MM.1S (cell line): ENCODE data around the gene CHRFAM7A.
"Not testable (repeated sequence)": the region's sequence is repeated elsewhere in the genome, so short reads cannot be mapped to it uniquely, and the experiment has no call there.

Experiments
- DNase-seq: peaks from one replicate; pipeline ENCODE4 v3.0.0-alpha.2; 2015
- H2AFZ ChIP-seq: fragments of 300-600 bp; sonication (generic); 2 replicates; pipeline ENCODE4 v1.6.0; 2016; ENCODE audit warnings: antibody characterized with exemption, low read length
- H3F3A ChIP-seq: fragments of 300-600 bp; sonication (generic); 2 replicates; pipeline ENCODE4 v1.6.1; 2016; ENCODE audit warnings: mild to moderate bottlenecking, antibody characterized with exemption, low read length, moderate library complexity, mixed read lengths; ENCODE audit not compliant: insufficient read depth
- H3K27ac ChIP-seq: fragments of 300-600 bp; sonication (generic); 2 replicates; pipeline ENCODE4 v1.5.1; 2016; ENCODE audit warnings: mild to moderate bottlenecking, low read length
- H3K27me3 ChIP-seq: fragments of 300-600 bp; sonication (generic); replicated peaks from 2 replicates; pipeline ENCODE4 v1.6.0; 2016; ENCODE audit warnings: low read length; ENCODE audit not compliant: insufficient read depth
- H3K36me3 ChIP-seq: fragments of 300-600 bp; sonication (generic); replicated peaks from 2 replicates; pipeline ENCODE4 v1.6.1; 2016; ENCODE audit warnings: mild to moderate bottlenecking, low read length, mixed read lengths; ENCODE audit not compliant: insufficient read depth
- H3K4me1 ChIP-seq: fragments of 300-600 bp; sonication (generic); 2 replicates; pipeline ENCODE4 v1.6.1; 2016; ENCODE audit warnings: low read length, mixed read lengths
- H3K4me2 ChIP-seq: fragments of 300-600 bp; sonication (generic); 2 replicates; pipeline ENCODE4 v1.6.0; 2016; ENCODE audit warnings: low read depth, low read length
- H3K4me3 ChIP-seq: fragments of 300-600 bp; sonication (generic); 2 replicates; pipeline ENCODE4 v1.5.1; 2016; ENCODE audit warnings: low read length, mixed read lengths
- H3K79me2 ChIP-seq: fragments of 300-600 bp; sonication (generic); 2 replicates; pipeline ENCODE4 v1.6.1; 2016; ENCODE audit warnings: mixed run types, low read length, mixed read lengths
- H3K9ac ChIP-seq: fragments of 300-600 bp; sonication (generic); 2 replicates; pipeline ENCODE4 v1.6.1; 2016; ENCODE audit warnings: low read length, mixed read lengths
- H3K9me2 ChIP-seq: fragments of 300-600 bp; sonication (generic); replicated peaks from 2 replicates; pipeline ENCODE4 v1.6.1; 2016; ENCODE audit warnings: mild to moderate bottlenecking, low read length, mixed read lengths; ENCODE audit not compliant: insufficient read depth
- H3K9me3 ChIP-seq: fragments of 300-600 bp; sonication (generic); replicated peaks from 2 replicates; pipeline ENCODE4 v1.6.1; 2016; ENCODE audit warnings: mild to moderate bottlenecking, low read length, mixed read lengths; ENCODE audit not compliant: insufficient read depth
- H4K20me1 ChIP-seq: fragments of 300-600 bp; sonication (generic); 2 replicates; pipeline ENCODE4 v1.6.1; 2016; ENCODE audit warnings: mild to moderate bottlenecking, low read length, moderate library complexity, mixed read lengths; ENCODE audit not compliant: insufficient read depth

Gene CHRFAM7A

DNA sequence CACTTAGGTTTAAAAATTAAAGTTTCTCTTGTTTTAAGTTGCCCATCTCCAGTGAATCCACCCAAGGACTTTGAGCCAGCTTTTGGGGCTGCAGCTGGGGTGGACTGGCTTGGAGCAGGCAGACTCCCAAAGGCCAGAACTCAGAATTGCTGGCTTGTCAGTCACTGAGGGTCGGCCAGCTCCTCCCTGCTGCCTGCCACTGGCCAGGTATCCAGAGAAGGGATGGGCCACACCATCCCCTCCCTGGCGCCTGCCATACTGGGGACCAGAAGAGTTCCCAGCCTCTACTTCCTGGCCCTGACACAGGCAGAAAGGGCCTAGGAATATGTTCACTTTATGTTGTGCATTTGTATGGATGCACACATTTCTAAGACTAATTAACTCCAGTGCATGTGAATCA is 32.4 kb downstream of the CHRFAM7A start:
- not testable (repeated sequence) for DNase-seq, H4K20me1 ChIP-seq, H3K9me3 ChIP-seq, H3K36me3 ChIP-seq, H3K4me1 ChIP-seq, H3K4me3 ChIP-seq, H3K79me2 ChIP-seq, H3K9me2 ChIP-seq, H3K27me3 ChIP-seq, H3K9ac ChIP-seq, H3K27ac ChIP-seq, H3F3A ChIP-seq, H2AFZ ChIP-seq, H3K4me2 ChIP-seq

DNA sequence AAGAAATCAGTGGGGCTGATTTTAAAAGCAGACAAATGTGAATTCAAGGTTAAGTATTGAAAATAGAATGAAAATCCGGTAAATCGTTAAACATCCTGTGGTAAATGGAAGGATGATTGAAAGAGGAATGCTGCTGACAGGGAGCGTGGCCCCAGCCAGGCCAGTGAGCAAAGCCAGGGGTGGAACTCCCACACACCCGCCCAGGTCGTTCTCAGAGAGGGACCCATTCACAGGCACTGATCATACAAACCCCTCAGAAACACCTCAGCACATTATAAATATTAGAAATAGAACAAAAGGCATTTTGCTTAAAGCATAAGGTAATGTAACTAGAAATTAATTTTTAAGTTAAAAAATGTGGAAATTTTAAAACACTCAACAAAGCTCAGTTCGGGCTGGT is 38.3 kb downstream of the CHRFAM7A start:
- not testable (repeated sequence) for H3K4me3 ChIP-seq, H2AFZ ChIP-seq, H3K9me2 ChIP-seq, H3K9me3 ChIP-seq, DNase-seq, H3K36me3 ChIP-seq, H3K79me2 ChIP-seq, H3K9ac ChIP-seq, H3K27me3 ChIP-seq, H3K27ac ChIP-seq, H4K20me1 ChIP-seq, H3K4me2 ChIP-seq, H3F3A ChIP-seq, H3K4me1 ChIP-seq

DNA sequence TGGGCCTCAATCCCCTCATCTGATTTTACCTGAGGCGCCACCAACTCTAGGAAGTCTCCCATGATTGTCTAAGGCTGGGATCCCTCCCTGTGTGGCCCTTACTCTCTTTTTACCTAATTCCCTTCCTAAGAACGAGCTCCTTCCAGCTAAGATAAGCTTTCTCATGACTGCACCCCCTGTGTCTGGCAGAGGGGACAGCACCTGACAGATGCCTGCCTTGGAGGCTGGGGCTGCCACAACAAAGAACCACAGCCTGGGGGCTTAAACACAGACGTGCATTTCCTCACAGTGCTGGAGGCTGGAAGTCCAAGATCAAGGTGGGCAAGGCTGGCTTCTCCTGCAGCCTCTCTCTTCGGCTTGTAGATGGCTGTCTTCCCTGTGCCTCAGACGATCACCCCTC is 43.5 kb downstream of the CHRFAM7A start:
- not testable (repeated sequence) for H3K9ac ChIP-seq, DNase-seq, H3K79me2 ChIP-seq, H3K27me3 ChIP-seq, H2AFZ ChIP-seq, H3K4me1 ChIP-seq, H3K9me3 ChIP-seq, H3K4me3 ChIP-seq, H3K27ac ChIP-seq, H3K4me2 ChIP-seq, H3K9me2 ChIP-seq, H4K20me1 ChIP-seq, H3K36me3 ChIP-seq, H3F3A ChIP-seq

DNA sequence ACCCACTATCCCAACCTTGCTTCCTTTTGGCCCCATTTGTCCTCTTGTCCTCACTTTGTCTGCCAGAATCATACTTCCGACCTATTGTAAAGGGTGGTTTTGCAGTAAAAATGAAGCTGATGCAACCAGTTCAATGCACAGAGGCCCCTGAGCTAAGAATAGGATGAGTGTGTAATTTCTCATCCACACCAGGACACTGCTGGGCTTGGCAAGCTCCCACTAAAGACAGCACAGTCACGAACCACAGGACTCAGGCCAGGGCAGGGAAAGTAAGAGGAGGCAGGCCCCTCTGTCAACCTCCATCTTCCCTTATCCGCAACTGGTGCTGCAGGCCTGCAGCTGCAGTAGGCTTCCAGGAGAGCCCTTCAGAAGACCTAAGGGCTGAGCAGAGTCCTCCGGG is 56.8 kb downstream of the CHRFAM7A start:
- not testable (repeated sequence) for H3K4me1 ChIP-seq, H3K36me3 ChIP-seq, H3K9me3 ChIP-seq, H3K4me3 ChIP-seq, H3K4me2 ChIP-seq, H2AFZ ChIP-seq, H4K20me1 ChIP-seq, H3F3A ChIP-seq, H3K9me2 ChIP-seq, DNase-seq, H3K27me3 ChIP-seq, H3K79me2 ChIP-seq, H3K9ac ChIP-seq, H3K27ac ChIP-seq

DNA sequence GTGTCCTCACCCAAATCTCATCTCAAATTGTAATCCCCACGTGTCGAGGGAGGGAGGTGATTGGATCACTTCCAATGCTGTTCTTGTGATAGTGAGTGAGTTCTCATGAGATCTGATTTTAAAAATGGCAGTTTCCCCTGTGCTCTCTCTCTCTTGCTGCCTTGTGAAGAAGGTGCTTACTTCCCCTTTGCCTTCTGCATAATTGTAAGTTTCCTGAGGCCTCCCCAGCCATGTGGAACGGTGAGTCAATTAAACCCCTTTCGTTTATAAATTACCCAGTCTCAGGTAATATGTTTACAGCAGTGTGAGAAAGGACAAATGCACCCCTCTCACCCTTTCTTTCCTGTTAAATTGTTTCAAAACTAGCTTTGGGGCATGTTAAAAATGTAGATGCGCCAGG is 59.2 kb downstream of the CHRFAM7A start:
- H3K27me3 ChIP-seq, H3F3A ChIP-seq, H4K20me1 ChIP-seq, H3K9ac ChIP-seq, H3K79me2 ChIP-seq, H3K9me2 ChIP-seq, DNase-seq, H3K4me1 ChIP-seq, H3K4me3 ChIP-seq, H2AFZ ChIP-seq, H3K36me3 ChIP-seq, H3K27ac ChIP-seq, H3K4me2 ChIP-seq, H3K9me3 ChIP-seq: not testable (repeated sequence)

DNA sequence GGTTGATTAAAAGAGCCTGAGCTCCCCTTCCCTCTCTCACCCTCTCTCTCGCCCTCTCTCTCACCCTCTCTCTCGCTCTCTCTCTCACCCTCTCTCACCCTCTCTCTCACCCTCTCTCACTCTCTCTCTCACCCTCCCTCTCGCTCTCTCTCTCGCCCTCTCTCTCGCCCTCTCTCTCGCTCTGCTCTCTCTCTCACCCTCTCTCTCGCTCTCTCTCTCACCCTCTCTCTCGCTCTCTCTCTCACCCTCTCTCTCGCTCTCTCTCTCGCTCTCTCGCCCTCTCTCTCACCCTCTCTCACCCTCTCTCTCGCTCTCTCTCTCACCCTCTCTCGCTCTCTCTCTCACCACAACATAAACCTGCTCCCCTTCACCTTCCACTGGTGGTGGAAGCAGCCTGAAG is 67.2 kb downstream of the CHRFAM7A start:
- not testable (repeated sequence) for H3K4me3 ChIP-seq

DNA sequence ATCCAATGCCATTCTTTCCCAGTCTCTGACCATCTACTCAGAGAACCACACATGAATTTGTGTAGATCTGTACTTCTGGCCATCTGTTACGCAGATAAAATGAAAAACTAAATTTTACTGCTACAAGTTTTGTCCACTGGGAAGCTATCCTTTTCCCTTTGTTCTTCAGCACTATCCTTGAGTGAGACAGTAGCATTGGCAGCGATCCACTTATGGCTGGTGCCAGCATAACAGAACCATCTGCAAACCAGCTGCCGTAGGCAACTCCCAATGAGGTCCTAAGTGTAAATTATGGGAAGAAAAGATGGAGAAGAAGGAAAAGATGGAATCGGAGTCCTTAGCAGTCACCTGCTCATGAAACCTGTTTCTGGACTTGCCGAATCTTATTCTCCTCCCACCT is 72.3 kb downstream of the CHRFAM7A start:
- not testable (repeated sequence) for DNase-seq, H2AFZ ChIP-seq, H3K36me3 ChIP-seq, H3K79me2 ChIP-seq, H3K4me2 ChIP-seq, H3K4me1 ChIP-seq, H3K27me3 ChIP-seq, H4K20me1 ChIP-seq, H3K9me2 ChIP-seq, H3F3A ChIP-seq, H3K4me3 ChIP-seq, H3K9ac ChIP-seq, H3K27ac ChIP-seq, H3K9me3 ChIP-seq

More for the DNA sequence above, 67.2 kb downstream of the CHRFAM7A start:
- not testable (repeated sequence) for H3K4me2 ChIP-seq, H4K20me1 ChIP-seq, H2AFZ ChIP-seq, H3K36me3 ChIP-seq, H3K9ac ChIP-seq, H3K79me2 ChIP-seq, H3K27me3 ChIP-seq, H3F3A ChIP-seq, H3K27ac ChIP-seq, H3K4me1 ChIP-seq, H3K9me3 ChIP-seq, DNase-seq, H3K9me2 ChIP-seq

DNA sequence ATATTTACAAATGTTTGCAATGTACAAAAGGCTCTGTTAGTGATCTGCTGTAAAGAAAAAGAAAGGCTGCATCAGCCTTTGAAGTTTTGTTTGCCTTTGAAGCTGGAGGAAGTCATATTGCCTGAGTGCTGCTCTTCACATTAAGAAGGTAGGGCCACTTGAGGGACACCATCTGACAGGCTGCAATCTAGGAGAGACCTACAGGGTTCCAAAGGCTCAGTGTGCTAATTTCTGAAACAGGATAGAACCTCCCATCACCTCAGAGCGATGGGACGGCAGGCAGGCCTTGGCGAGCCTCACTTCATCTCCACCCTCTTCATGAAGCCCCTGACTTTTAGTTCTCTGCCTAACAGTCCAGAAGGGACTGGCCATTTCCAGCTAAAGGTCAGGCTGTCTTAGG is 77.6 kb downstream of the CHRFAM7A start:
- H3K4me2 ChIP-seq, H3K27me3 ChIP-seq, H3K36me3 ChIP-seq, H3K27ac ChIP-seq, H3K9me2 ChIP-seq, H3K9ac ChIP-seq, H3K9me3 ChIP-seq, H3K4me3 ChIP-seq, H4K20me1 ChIP-seq, H3F3A ChIP-seq, DNase-seq, H3K4me1 ChIP-seq, H2AFZ ChIP-seq, H3K79me2 ChIP-seq: not testable (repeated sequence)
